ENCODE results near the gene TOR1A. TPM values are rescaled to one million over a fixed set of nuclear protein-coding genes. Genes with fewer than 3 reads are reported as not detected.

Gene TOR1A
- total RNA-seq, 1 experiment from 2014 or later, result 40.4 TPM

GRCh38 chr9:129836311-129837007 lies 12.5 kb upstream of the TOR1A start:
- TF ChIP-seq CTCF (IDR thresholded peaks at IDR 0.05; ENCODE audit: unreplicated experiment), result no peak
- Mint-ChIP-seq H3K27ac (ENCODE audit: low read depth, unreplicated experiment) (peak overlapping the region; percentile 98), H3K4me1 (ENCODE audit: insufficient read depth, unreplicated experiment) (peaks cover 26% of the 10 kb centered on the region), H3K4me3 (ENCODE audit: unreplicated experiment) (peak overlapping the region; percentile 97), H3K9me3 (ENCODE audit: unreplicated experiment) (no peaks in the 10 kb centered on the region), H3K27me3 (ENCODE audit: insufficient read depth, unreplicated experiment) (no peaks in the 10 kb centered on the region), H3K36me3 (ENCODE audit: insufficient read depth, unreplicated experiment) (peaks cover 19% of the 10 kb centered on the region)
- CTCF ChIA-PET, result interaction anchor here (1.1 to 1.3 kb wide), 2 partner anchors 49 to 624 kb away, joined by 3 to 8 read pairs; no protein-coding TSS in a partner anchor
- no peak for DNase-seq (ENCODE audit: unreplicated experiment)
- POLR2A ChIA-PET, result interaction anchor here (1.3 to 4.1 kb wide), 4 partner anchors 8 to 159 kb away, joined by 3 to 32 read pairs (median 10); partner anchors contain the start of genes TOR1A and TOR1B
- BruUV-seq (replicated peaks), result no TSS peak
- intact Hi-C loops (cut with micrococcal nuclease), result no loop called here

- Mint-ChIP-seq H3K36me3 (ENCODE audit: insufficient read depth, unreplicated experiment) (peaks cover 25% of the 10 kb centered on the region), H3K4me3 (ENCODE audit: unreplicated experiment) (peak overlapping the region; percentile 97), H3K9me3 (ENCODE audit: unreplicated experiment) (no peaks in the 10 kb centered on the region), H3K27me3 (ENCODE audit: insufficient read depth, unreplicated experiment) (no peaks in the 10 kb centered on the region), H3K27ac (ENCODE audit: low read depth, unreplicated experiment) (peak overlapping the region; percentile 98), H3K4me1 (ENCODE audit: insufficient read depth, unreplicated experiment) (peaks cover 26% of the 10 kb centered on the region)
- DNase-seq (ENCODE audit: unreplicated experiment), result peak; percentile 15
- TF ChIP-seq CTCF (IDR thresholded peaks at IDR 0.05; ENCODE audit: unreplicated experiment), result no peak
- CTCF ChIA-PET, result interaction anchor here (1.3 kb wide), 1 partner anchor 50 kb away, joined by 8 read pairs; no protein-coding TSS in a partner anchor
- POLR2A ChIA-PET, result interaction anchor here (1.3 to 4.1 kb wide), 5 partner anchors 9 to 193 kb away, joined by 3 to 32 read pairs (median 5); partner anchors contain the start of genes TOR1A and TOR1B
- BruUV-seq (replicated peaks), result TSS peak; percentile 56
- intact Hi-C loops (cut with micrococcal nuclease), result no loop called here
Observed at GRCh38 chr9:129835860-129836223, 11.9 kb upstream of the TOR1A start.

- Mint-ChIP-seq H3K27me3 (ENCODE audit: insufficient read depth, unreplicated experiment) (no peaks in the 10 kb centered on the region), H3K9me3 (ENCODE audit: unreplicated experiment) (no peaks in the 10 kb centered on the region), H3K4me1 (ENCODE audit: insufficient read depth, unreplicated experiment) (peaks cover 26% of the 10 kb centered on the region), H3K27ac (ENCODE audit: low read depth, unreplicated experiment) (peak within 1 kb of the TSS; percentile 98), H3K36me3 (ENCODE audit: insufficient read depth, unreplicated experiment) (peaks cover 31% of the 10 kb centered on the region), H3K4me3 (ENCODE audit: unreplicated experiment) (peak within 1 kb of the TSS; percentile 97)
- peak; percentile 97 for DNase-seq (ENCODE audit: unreplicated experiment)
- CTCF ChIA-PET, result no interaction called here
- TF ChIP-seq CTCF (IDR thresholded peaks at IDR 0.05; ENCODE audit: unreplicated experiment), result no peak
- intact Hi-C loops (cut with micrococcal nuclease), result no loop called here
- POLR2A ChIA-PET, result interaction anchor here (0.7 to 4.1 kb wide), 12 partner anchors 9 to 695 kb away, joined by 3 to 32 read pairs (median 4); partner anchors contain the start of genes TOR1A and TOR1B
- no TSS peak for BruUV-seq (replicated peaks)
Observed at GRCh38 chr9:129835128-129835859, 11.4 kb upstream of the TOR1A start, which contains the start of the genes C9orf78 and USP20. Gene C9orf78 (minus strand): TSS chr9:129835275. CDS start chr9:129835221, 54 bp downstream. Gene USP20 (plus strand): TSS chr9:129835458. CDS start chr9:129852556, 17,098 bp downstream.
